HepG2 (cell line): Measurements from ENCODE around the gene MRPL51. TPM values are rescaled to one million over a fixed set of nuclear protein-coding genes. Genes with fewer than 3 reads are reported as not detected.

Experiments
- ADNP ChIP-seq: sonication (generic); formaldehyde crosslinking; IDR thresholded peaks from 2 replicates; pipeline ENCODE4 v1.4.0; 2020; ENCODE audit warnings: missing genetic modification reagents
- GZF1 ChIP-seq: sonication (generic); formaldehyde crosslinking; IDR thresholded peaks from 2 replicates; pipeline ENCODE4 v1.5.1; 2020; ENCODE audit warnings: mild to moderate bottlenecking, missing genetic modification reagents
- NFIC ChIP-seq: IDR thresholded peaks from 2 replicates; pipeline ENCODE4 v1.6.1; 2012; ENCODE audit warnings: mild to moderate bottlenecking, low read length, inconsistent platforms
- PITX1 ChIP-seq: sonication (generic); formaldehyde crosslinking; IDR thresholded peaks from 2 replicates; pipeline ENCODE4 v1.5.1; 2020; ENCODE audit warnings: mild to moderate bottlenecking, missing genetic modification reagents
- PLRG1 ChIP-seq: fragments of 450-650 bp; conservative IDR thresholded peaks from 2 replicates; pipeline ENCODE4 v1.6.1; 2016
- RARA ChIP-seq: IDR thresholded peaks from 2 replicates; pipeline ENCODE4 v1.6.1; 2016; ENCODE audit warnings: missing genetic modification reagents, missing compliant biosample characterization
- SALL1 ChIP-seq: sonication (generic); formaldehyde crosslinking; IDR thresholded peaks from 2 replicates; pipeline ENCODE4 v1.8.0; 2022; ENCODE audit warnings: mild to moderate bottlenecking, missing genetic modification reagents
- SRSF4 ChIP-seq: fragments of 200-400 bp; formaldehyde crosslinking; IDR thresholded peaks from one replicate; pipeline ENCODE4 v1.6.1; 2018; ENCODE audit warnings: mild to moderate bottlenecking, low read depth, low read length, moderate library complexity; ENCODE audit not compliant: poor library complexity, severe bottlenecking
- SYNCRIP ChIP-seq: fragments of 200-400 bp; formaldehyde crosslinking; IDR thresholded peaks from 2 replicates; pipeline ENCODE4 v1.6.1; 2018; ENCODE audit warnings: mild to moderate bottlenecking, low read depth, low read length; ENCODE audit not compliant: insufficient read depth
- ZNF12 ChIP-seq: sonication (generic); formaldehyde crosslinking; IDR thresholded peaks from 2 replicates; pipeline ENCODE4 v1.5.0; 2020; ENCODE audit warnings: missing genetic modification reagents
- ZNF205 ChIP-seq: IDR thresholded peaks from 2 replicates; pipeline ENCODE4 v1.6.1; 2018; ENCODE audit warnings: missing biosample characterization, missing genetic modification reagents
- ZNF354B ChIP-seq: sonication (generic); formaldehyde crosslinking; IDR thresholded peaks from 2 replicates; pipeline ENCODE4 v1.8.0; 2022; ENCODE audit warnings: mild to moderate bottlenecking, missing genetic modification reagents
- polyA plus RNA-seq, 8 experiments: library from polyadenylated mRNA; depleted of rRNA in 3 of 8; stranded (reverse) in 7 of 8; unstranded in 1 of 8; fragments of >200 nt; fragmentation: Illumina TruSeq in 4 of 8; extraction: Trizol in 4 of 8; gene quantifications; 2 replicates each; pipeline versions ENCODE4 v1.2.1 to v1.2.3, GENCODE V29; 2011 to 2016; ENCODE audit warnings: low read depth in 4 of 8, missing spikeins in 1 of 8, mixed read lengths in 1 of 8; ENCODE audit not compliant: insufficient read depth in 1 of 8
- total RNA-seq, 5 experiments: library from RNA; depleted of rRNA; stranded (reverse); fragments of >200 nt; fragmentation: Illumina TruSeq; extraction: Trizol; gene quantifications; 2 replicates each; pipeline ENCODE4 v1.2.3, GENCODE V29; 2016; ENCODE audit warnings: low read depth in 1 of 5
- TF ChIP-seq, protein P1 (sequence below): fragments of 450-650 bp; IDR thresholded peaks from 2 replicates; pipeline ENCODE4 v1.6.1; 2017
- TF ChIP-seq, protein P2 (sequence below): sonication (generic); formaldehyde crosslinking; IDR thresholded peaks from 2 replicates; pipeline ENCODE4 v1.4.0; 2020; ENCODE audit warnings: missing genetic modification reagents
- TF ChIP-seq, protein P3 (sequence below): sonication (generic); formaldehyde crosslinking; IDR thresholded peaks from 2 replicates; pipeline ENCODE4 v1.5.0; 2020; ENCODE audit warnings: mild to moderate bottlenecking, missing genetic modification reagents, borderline replicate concordance
- TF ChIP-seq, protein P4 (sequence below): sonication (generic); formaldehyde crosslinking; IDR thresholded peaks from 2 replicates; pipeline ENCODE4 v1.4.0; 2020; ENCODE audit warnings: mild to moderate bottlenecking, missing genetic modification reagents

The MRPL51 gene
- total and polyA plus RNA-seq, 2 of the 13 experiments (the other 11 are each of a cell fraction or from before 2014, with no cell fraction given) = 64.8 to 278 TPM

DNA sequence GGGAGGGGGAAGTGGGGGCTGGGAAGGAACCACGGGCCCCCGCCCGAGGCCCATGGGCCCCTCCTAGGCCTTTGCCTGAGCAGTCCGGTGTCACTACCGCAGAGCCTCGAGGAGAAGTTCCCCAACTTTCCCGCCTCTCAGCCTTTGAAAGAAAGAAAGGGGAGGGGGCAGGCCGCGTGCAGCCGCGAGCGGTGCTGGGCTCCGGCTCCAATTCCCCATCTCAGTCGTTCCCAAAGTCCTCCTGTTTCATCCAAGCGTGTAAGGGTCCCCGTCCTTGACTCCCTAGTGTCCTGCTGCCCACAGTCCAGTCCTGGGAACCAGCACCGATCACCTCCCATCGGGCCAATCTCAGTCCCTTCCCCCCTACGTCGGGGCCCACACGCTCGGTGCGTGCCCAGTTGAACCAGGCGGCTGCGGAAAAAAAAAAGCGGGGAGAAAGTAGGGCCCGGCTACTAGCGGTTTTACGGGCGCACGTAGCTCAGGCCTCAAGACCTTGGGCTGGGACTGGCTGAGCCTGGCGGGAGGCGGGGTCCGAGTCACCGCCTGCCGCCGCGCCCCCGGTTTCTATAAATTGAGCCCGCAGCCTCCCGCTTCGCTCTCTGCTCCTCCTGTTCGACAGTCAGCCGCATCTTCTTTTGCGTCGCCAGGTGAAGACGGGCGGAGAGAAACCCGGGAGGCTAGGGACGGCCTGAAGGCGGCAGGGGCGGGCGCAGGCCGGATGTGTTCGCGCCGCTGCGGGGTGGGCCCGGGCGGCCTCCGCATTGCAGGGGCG lies 41.0 kb upstream of the MRPL51 start, which contains the start of gene GAPDH (continued):
- TF ChIP-seq ZNF12 (CRISPR knock-in tag) (no peak; the same call in 1 of the 2 replicates), ZNF205 (CRISPR knock-in tag) (peak; percentile 76), SALL1 (CRISPR knock-in tag) (peak; percentile 62), GZF1 (CRISPR knock-in tag) (peak; percentile 99), SRSF4 (peak; percentile 80), PITX1 (CRISPR knock-in tag) (peak; percentile 47), ZNF354B (CRISPR knock-in tag) (0 out of 2 replicates have a peak, but pooled peaks have one; percentile 8), SYNCRIP (no peak), NFIC (0 out of 2 replicates have a peak, but pooled peaks have one; percentile 57), ADNP (CRISPR knock-in tag) (no peak), PLRG1 (no peak), RARA (CRISPR knock-in tag) (peak; percentile 26; the same call in 1 of the 2 replicates)
- TF ChIP-seq, protein P1, sequence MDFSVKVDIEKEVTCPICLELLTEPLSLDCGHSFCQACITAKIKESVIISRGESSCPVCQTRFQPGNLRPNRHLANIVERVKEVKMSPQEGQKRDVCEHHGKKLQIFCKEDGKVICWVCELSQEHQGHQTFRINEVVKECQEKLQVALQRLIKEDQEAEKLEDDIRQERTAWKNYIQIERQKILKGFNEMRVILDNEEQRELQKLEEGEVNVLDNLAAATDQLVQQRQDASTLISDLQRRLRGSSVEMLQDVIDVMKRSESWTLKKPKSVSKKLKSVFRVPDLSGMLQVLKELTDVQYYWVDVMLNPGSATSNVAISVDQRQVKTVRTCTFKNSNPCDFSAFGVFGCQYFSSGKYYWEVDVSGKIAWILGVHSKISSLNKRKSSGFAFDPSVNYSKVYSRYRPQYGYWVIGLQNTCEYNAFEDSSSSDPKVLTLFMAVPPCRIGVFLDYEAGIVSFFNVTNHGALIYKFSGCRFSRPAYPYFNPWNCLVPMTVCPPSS = no peak
- TF ChIP-seq, protein P2, sequence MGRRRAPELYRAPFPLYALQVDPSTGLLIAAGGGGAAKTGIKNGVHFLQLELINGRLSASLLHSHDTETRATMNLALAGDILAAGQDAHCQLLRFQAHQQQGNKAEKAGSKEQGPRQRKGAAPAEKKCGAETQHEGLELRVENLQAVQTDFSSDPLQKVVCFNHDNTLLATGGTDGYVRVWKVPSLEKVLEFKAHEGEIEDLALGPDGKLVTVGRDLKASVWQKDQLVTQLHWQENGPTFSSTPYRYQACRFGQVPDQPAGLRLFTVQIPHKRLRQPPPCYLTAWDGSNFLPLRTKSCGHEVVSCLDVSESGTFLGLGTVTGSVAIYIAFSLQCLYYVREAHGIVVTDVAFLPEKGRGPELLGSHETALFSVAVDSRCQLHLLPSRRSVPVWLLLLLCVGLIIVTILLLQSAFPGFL = no peak
- TF ChIP-seq, protein P3, sequence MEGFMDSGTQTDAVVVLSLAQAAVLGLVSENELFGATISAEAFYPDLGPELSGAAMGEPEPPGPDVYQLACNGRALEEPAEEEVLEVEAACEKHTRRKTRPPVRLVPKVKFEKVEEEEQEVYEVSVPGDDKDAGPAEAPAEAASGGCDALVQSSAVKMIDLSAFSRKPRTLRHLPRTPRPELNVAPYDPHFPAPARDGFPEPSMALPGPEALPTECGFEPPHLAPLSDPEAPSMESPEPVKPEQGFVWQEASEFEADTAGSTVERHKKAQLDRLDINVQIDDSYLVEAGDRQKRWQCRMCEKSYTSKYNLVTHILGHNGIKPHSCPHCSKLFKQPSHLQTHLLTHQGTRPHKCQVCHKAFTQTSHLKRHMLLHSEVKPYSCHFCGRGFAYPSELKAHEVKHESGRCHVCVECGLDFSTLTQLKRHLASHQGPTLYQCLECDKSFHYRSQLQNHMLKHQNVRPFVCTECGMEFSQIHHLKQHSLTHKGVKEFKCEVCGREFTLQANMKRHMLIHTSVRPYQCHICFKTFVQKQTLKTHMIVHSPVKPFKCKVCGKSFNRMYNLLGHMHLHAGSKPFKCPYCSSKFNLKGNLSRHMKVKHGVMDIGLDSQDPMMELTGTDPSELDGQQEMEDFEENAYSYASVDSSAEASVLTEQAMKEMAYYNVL = peak; percentile 60
- TF ChIP-seq, protein P4, sequence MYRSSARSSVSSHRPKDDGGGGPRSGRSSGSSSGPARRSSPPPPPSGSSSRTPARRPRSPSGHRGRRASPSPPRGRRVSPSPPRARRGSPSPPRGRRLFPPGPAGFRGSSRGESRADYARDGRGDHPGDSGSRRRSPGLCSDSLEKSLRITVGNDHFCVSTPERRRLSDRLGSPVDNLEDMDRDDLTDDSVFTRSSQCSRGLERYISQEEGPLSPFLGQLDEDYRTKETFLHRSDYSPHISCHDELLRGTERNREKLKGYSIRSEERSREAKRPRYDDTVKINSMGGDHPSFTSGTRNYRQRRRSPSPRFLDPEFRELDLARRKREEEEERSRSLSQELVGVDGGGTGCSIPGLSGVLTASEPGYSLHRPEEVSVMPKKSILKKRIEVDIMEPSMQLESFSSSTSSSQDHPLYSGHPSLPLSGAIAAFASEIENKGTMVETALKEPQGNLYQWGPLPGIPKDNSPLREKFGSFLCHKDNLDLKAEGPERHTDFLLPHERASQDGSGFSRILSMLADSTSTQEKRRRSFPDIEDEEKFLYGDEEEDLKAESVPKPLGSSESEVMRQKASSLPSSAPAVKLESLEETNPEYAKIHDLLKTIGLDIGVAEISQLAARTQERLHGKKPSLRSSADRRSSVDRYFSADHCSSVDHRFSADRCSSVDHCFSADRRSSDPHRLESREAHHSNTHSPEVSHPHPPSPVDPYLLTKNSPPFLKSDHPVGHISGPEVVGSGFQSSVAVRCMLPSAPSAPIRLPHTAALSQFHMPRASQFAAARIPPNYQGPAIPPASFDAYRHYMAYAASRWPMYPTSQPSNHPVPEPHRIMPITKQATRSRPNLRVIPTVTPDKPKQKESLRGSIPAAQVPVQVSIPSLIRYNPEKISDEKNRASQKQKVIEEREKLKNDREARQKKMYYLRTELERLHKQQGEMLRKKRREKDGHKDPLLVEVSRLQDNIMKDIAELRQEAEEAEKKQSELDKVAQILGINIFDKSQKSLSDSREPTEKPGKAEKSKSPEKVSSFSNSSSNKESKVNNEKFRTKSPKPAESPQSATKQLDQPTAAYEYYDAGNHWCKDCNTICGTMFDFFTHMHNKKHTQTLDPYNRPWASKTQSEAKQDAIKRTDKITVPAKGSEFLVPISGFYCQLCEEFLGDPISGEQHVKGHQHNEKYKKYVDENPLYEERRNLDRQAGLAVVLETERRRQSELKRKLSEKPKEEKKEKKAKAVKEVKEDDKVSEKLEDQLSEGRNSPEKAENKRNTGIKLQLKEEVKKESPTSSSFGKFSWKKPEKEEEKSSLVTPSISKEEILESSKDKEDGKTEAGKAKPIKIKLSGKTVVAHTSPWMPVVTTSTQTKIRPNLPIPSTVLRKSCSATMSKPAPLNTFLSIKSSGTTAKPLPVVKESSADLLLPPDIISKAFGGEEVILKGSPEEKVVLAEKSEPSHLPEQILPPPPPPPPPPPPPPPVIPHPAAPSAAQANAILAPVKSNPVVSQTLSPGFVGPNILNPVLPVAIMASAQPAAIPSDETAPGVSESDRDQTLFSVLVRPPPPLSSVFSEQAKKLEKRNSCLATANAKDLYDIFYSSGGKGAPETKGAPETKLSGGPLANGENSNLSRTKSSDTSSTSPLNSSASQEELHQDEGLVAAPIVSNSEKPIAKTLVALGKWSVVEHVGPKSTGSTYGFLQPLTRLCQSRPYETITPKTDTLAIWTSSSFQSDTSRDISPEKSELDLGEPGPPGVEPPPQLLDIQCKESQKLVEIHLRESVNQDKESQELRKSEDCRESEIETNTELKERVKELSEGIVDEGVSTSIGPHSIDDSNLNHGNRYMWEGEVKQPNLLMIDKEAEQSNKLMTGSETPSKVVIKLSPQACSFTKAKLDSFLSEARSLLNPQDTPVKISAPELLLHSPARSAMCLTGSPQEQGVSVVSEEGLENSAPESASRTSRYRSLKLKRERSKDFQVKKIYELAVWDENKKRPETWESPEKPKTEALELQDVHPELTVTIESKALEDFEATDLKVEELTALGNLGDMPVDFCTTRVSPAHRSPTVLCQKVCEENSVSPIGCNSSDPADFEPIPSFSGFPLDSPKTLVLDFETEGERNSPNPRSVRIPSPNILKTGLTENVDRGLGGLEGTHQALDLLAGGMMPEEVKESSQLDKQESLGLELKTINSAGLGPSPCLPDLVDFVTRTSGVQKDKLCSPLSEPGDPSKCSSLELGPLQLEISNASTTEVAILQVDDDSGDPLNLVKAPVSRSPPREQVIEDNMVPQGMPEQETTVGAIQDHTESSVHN = no peak
